Heart right ventricle (tissue), 16 donors: ENCODE measurements around the gene NSL1. TPM values are rescaled to one million over a fixed set of nuclear protein-coding genes. Genes with fewer than 3 reads are reported as not detected.

Experiments used
- ATAC-seq, 8 donors: fragments of 200-7000 bp; cut with Tn5 transposase; one replicate each; pipeline ENCODE4 v1.9.1; 2020; ENCODE audit warnings: mild to moderate bottlenecking in 8 of 8, moderate library complexity in 8 of 8, moderate number of reproducible peaks in 1 of 8
- DNase-seq, 2 donors: peaks; one replicate each; pipeline ENCODE4 v3.0.0-alpha.2; 2020
- H3K27ac ChIP-seq, 10 donors: fragments of 200-600 bp; sonication (generic) in 2 of 10; one replicate each; pipeline versions ENCODE4 v1.5.0 to v1.8.0; 2020 to 2022; ENCODE audit warnings: mild to moderate bottlenecking in 3 of 10
- H3K27me3 ChIP-seq, 7 donors: fragments of 200-600 bp; one replicate each; pipeline ENCODE4 v1.8.0; 2021 to 2022; ENCODE audit warnings: mild to moderate bottlenecking in 2 of 7
- H3K36me3 ChIP-seq, 9 donors: fragments of 200-600 bp; sonication (generic) in 1 of 9; one replicate each; pipeline versions ENCODE4 v1.5.0 to v1.8.0; 2020 to 2022; ENCODE audit warnings: mild to moderate bottlenecking in 2 of 9
- H3K4me1 ChIP-seq, 9 donors: fragments of 200-600 bp; sonication (generic) in 1 of 9; one replicate each; pipeline versions ENCODE4 v1.5.0 to v1.8.0; 2020 to 2022; ENCODE audit warnings: mild to moderate bottlenecking in 4 of 9
- H3K4me3 ChIP-seq, 10 donors: fragments of 200-600 bp; sonication (generic) in 2 of 10; one replicate each; pipeline versions ENCODE4 v1.5.0 to v1.8.0; 2020 to 2022; ENCODE audit warnings: mild to moderate bottlenecking in 7 of 10, moderate library complexity in 2 of 10
- H3K9me3 ChIP-seq, 11 donors: fragments of 200-600 bp in 10 of 11; sonication (generic) in 2 of 11; one replicate each; pipeline versions ENCODE4 v1.5.0 to v1.8.0; 2013 to 2022; ENCODE audit warnings: mild to moderate bottlenecking in 2 of 11, control low read depth in 1 of 11, moderate library complexity in 1 of 11
- CTCF ChIP-seq, 9 donors: fragments of 200-600 bp; sonication (generic) in 2 of 9; IDR thresholded peaks; one replicate each; pipeline versions ENCODE4 v1.5.0 to v1.8.0; 2021 to 2022; ENCODE audit warnings: antibody characterized with exemption in 9 of 9, mild to moderate bottlenecking in 5 of 9, moderate library complexity in 1 of 9
- WGBS, 2 donors: extraction: QIAGEN DNeasy Blood & Tissue Kit; methylation state at CpG; one replicate each; pipeline ENCODE4 v1.1.7; 2013; ENCODE audit warnings: inconsistent platforms in 1 of 2; 5-methylcytosine and 5-hydroxymethylcytosine counted together
- intact Hi-C, 10 donors: fragments of 100-400 bp; cut with DNase I; formaldehyde crosslinking; loops; one replicate each; pipeline versions ENCODE4 v1.11.1 to v1.14.2; 2022
- polyA plus RNA-seq, 2 donors: library from polyadenylated mRNA; stranded (reverse); fragments of 200-250 nt; gene quantifications; one replicate each; pipeline ENCODE4 v1.2.3, GENCODE V29; 2013
- total RNA-seq, 10 donors: library from RNA; stranded (reverse); fragmentation: NEBNext Ultra II Directional in 3 of 10; extraction: Animal tissue kit (Norgen Biotek cat#: 25700) in 3 of 10; gene quantifications; one replicate each; pipeline versions ENCODE4 v1.2.1 to v1.2.4, GENCODE V29; 2021 to 2023
- donor health status: Arrhythmogenic right ventricular cardiomyopathy.
- donor health status: ischemic (EF 13 %, LVEDD 7.1; RV severe dilation, severe dysfunction).
- donor health status: healthy with polysubstance abuse.
- donor health status: DM: no; HTN: yes; CAD: no.
- donor health status: DM: no; HTN: no; CAD: no.
- donor health status: ischemic (EF 25% LVEDD 6.9; RV normal size, moderate dysfunction).
- donor health status: ischemic (EF 25% LVEDD 5.7; RV mildly dilated, moderate dysfunction).
- donor health status: healthy.
- donor health status: DM: yes; HTN: yes; CAD: no.
- donor health status: Ischemic cardiomyopathy.
- donor health status: ischemic (EF 35%, LVEDD 5.7; RV mildly dilated, moderate dysfunction).
- donor health status: nonischemic (EF 11% LVEDD 7.7; RV severe dilation, severe dysfunction).
- donor health status: DM: yes; HTN: yes; CAD: no.
- donor health status: PGD.
- donor health status: ischemic (EF 29% LVEDD 5.4; RV normal size, mild dysfunction).
- donor health status: nonischemic (EF 23%, LVEDD 6.1; RV moderate dilation, normal function).

NSL1 gene
- total and polyA plus RNA-seq, 12 donors = 9.4 to 30.1 (median 23.7) TPM

GRCh38 chr1:212738330-212738729, 53.2 kb downstream of the NSL1 start:
- DNase-seq (no peak), ATAC-seq (no peak)
- Histone ChIP-seq H3K27ac (no peak overlapping the region), H3K4me3 (no peak overlapping the region), H3K9me3 (peaks cover 0 to 5% (median 0%) of the 10 kb centered on the region in 11 donors), H3K27me3 (no peaks in the 10 kb centered on the region), H3K36me3 (peaks cover 0 to 23% (median 0%) of the 10 kb centered on the region in 9 donors), H3K4me1 (no peaks in the 10 kb centered on the region)
- no peak for TF ChIP-seq CTCF (IDR thresholded peaks at IDR 0.05)
- intact Hi-C loops = no loop called here
- 69 to 78% methylated on average over 1 of the region's 1 CpG for WGBS, 2 donors

- TF ChIP-seq CTCF (IDR thresholded peaks at IDR 0.05) = no peak
- H3K27me3 ChIP-seq = no peaks in the 10 kb centered on the region
- ATAC-seq (no peak), DNase-seq (no peak)
- no peaks in the 10 kb centered on the region for H3K4me1 ChIP-seq
- intact Hi-C loops = no loop called here
- H3K27ac ChIP-seq = no peak overlapping the region
- H3K36me3 ChIP-seq = peaks cover 0 to 23% (median 0%) of the 10 kb centered on the region in 9 donors
- H3K9me3 ChIP-seq = peaks cover 0 to 5% (median 0%) of the 10 kb centered on the region in 11 donors
- H3K4me3 ChIP-seq = no peak overlapping the region
Observed at GRCh38 chr1:212737559-212737958, 54.0 kb downstream of the NSL1 start.

GRCh38 chr1:212733109-212733508, 58.5 kb downstream of the NSL1 start:
- DNase-seq = no peak
- Histone ChIP-seq H3K9me3 (no peaks in the 10 kb centered on the region), H3K36me3 (peaks cover 0 to 13% (median 0%) of the 10 kb centered on the region in 9 donors), H3K27me3 (no peaks in the 10 kb centered on the region), H3K4me3 (no peak overlapping the region), H3K4me1 (no peaks in the 10 kb centered on the region), H3K27ac (no peak overlapping the region)
- no peak for ATAC-seq
- no peak for TF ChIP-seq CTCF (IDR thresholded peaks at IDR 0.05)
- WGBS, 2 donors = 98% methylated on average over 8 of the region's 8 CpGs
- intact Hi-C loops = no loop called here

GRCh38 chr1:212731630-212732029, 59.9 kb downstream of the NSL1 start:
- H3K4me3 ChIP-seq = no peak overlapping the region
- no peaks in the 10 kb centered on the region for H3K9me3 ChIP-seq
- no peak for ATAC-seq
- DNase-seq = no peak
- H3K4me1 ChIP-seq = no peaks in the 10 kb centered on the region
- no peak for TF ChIP-seq CTCF (IDR thresholded peaks at IDR 0.05)
- intact Hi-C loops = no loop called here
- H3K27ac ChIP-seq = no peak overlapping the region
- peaks cover 0 to 13% (median 0%) of the 10 kb centered on the region in 9 donors for H3K36me3 ChIP-seq
- H3K27me3 ChIP-seq = no peaks in the 10 kb centered on the region
- 94 to 100% methylated on average over 1 of the region's 1 CpG for WGBS, 2 donors
